H1 (cell line): ENCODE data around the gene MRPL50. TPM values are rescaled to one million over a fixed set of nuclear protein-coding genes. Genes with fewer than 3 reads are reported as not detected.

Source experiments
- polyA plus RNA-seq, 7 experiments: library from polyadenylated mRNA; depleted of rRNA in 3 of 7; stranded (reverse) in 5 of 7; unstranded in 2 of 7; fragments of >200 nt in 5 of 7; fragments of 200-250 nt in 2 of 7; gene quantifications; 1 replicate in 5 of 7; 2 replicates in 1 of 7; 4 replicates in 1 of 7; pipeline versions ENCODE4 v1.2.1 to v1.2.3, GENCODE V29; 2011 to 2013; ENCODE audit warnings: missing spikeins in 2 of 7, mixed read lengths in 2 of 7
- total RNA-seq: library from RNA; stranded (reverse); fragmentation: NEBNext Ultra II Directional; extraction: Animal tissue kit (Norgen Biotek cat#: 25700); gene quantifications from 2 replicates; pipeline ENCODE4 v1.2.1, GENCODE V29; 2021
- TF ChIP-seq, protein P1 (sequence below): fragments of 300-600 bp; sonication (generic); IDR thresholded peaks from 2 replicates; pipeline ENCODE4 v1.7.1; 2012; ENCODE audit warnings: low read length, moderate library complexity, mild to moderate bottlenecking, inconsistent platforms; ENCODE audit not compliant: insufficient replicate concordance

MRPL50 gene
- total and polyA plus RNA-seq, 2 of the 8 experiments (the other 6 are each of a cell fraction or from before 2014, with no cell fraction given) = 17.8 to 25.1 TPM

GRCh38 chr9:101381118-101381517, 17.3 kb downstream of the MRPL50 start (continued):
- TF ChIP-seq, protein P1, sequence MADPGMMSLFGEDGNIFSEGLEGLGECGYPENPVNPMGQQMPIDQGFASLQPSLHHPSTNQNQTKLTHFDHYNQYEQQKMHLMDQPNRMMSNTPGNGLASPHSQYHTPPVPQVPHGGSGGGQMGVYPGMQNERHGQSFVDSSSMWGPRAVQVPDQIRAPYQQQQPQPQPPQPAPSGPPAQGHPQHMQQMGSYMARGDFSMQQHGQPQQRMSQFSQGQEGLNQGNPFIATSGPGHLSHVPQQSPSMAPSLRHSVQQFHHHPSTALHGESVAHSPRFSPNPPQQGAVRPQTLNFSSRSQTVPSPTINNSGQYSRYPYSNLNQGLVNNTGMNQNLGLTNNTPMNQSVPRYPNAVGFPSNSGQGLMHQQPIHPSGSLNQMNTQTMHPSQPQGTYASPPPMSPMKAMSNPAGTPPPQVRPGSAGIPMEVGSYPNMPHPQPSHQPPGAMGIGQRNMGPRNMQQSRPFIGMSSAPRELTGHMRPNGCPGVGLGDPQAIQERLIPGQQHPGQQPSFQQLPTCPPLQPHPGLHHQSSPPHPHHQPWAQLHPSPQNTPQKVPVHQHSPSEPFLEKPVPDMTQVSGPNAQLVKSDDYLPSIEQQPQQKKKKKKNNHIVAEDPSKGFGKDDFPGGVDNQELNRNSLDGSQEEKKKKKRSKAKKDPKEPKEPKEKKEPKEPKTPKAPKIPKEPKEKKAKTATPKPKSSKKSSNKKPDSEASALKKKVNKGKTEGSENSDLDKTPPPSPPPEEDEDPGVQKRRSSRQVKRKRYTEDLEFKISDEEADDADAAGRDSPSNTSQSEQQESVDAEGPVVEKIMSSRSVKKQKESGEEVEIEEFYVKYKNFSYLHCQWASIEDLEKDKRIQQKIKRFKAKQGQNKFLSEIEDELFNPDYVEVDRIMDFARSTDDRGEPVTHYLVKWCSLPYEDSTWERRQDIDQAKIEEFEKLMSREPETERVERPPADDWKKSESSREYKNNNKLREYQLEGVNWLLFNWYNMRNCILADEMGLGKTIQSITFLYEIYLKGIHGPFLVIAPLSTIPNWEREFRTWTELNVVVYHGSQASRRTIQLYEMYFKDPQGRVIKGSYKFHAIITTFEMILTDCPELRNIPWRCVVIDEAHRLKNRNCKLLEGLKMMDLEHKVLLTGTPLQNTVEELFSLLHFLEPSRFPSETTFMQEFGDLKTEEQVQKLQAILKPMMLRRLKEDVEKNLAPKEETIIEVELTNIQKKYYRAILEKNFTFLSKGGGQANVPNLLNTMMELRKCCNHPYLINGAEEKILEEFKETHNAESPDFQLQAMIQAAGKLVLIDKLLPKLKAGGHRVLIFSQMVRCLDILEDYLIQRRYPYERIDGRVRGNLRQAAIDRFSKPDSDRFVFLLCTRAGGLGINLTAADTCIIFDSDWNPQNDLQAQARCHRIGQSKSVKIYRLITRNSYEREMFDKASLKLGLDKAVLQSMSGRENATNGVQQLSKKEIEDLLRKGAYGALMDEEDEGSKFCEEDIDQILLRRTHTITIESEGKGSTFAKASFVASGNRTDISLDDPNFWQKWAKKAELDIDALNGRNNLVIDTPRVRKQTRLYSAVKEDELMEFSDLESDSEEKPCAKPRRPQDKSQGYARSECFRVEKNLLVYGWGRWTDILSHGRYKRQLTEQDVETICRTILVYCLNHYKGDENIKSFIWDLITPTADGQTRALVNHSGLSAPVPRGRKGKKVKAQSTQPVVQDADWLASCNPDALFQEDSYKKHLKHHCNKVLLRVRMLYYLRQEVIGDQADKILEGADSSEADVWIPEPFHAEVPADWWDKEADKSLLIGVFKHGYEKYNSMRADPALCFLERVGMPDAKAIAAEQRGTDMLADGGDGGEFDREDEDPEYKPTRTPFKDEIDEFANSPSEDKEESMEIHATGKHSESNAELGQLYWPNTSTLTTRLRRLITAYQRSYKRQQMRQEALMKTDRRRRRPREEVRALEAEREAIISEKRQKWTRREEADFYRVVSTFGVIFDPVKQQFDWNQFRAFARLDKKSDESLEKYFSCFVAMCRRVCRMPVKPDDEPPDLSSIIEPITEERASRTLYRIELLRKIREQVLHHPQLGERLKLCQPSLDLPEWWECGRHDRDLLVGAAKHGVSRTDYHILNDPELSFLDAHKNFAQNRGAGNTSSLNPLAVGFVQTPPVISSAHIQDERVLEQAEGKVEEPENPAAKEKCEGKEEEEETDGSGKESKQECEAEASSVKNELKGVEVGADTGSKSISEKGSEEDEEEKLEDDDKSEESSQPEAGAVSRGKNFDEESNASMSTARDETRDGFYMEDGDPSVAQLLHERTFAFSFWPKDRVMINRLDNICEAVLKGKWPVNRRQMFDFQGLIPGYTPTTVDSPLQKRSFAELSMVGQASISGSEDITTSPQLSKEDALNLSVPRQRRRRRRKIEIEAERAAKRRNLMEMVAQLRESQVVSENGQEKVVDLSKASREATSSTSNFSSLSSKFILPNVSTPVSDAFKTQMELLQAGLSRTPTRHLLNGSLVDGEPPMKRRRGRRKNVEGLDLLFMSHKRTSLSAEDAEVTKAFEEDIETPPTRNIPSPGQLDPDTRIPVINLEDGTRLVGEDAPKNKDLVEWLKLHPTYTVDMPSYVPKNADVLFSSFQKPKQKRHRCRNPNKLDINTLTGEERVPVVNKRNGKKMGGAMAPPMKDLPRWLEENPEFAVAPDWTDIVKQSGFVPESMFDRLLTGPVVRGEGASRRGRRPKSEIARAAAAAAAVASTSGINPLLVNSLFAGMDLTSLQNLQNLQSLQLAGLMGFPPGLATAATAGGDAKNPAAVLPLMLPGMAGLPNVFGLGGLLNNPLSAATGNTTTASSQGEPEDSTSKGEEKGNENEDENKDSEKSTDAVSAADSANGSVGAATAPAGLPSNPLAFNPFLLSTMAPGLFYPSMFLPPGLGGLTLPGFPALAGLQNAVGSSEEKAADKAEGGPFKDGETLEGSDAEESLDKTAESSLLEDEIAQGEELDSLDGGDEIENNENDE = no peak
